HG03103 (cell line): ENCODE data around the gene SMYD5.

Experiments
- ATAC-seq: cut with Tn5 transposase; IDR thresholded peaks from one replicate; pipeline ENCODE4 v1.9.1; 2021; ENCODE audit warnings: low read depth; ENCODE audit not compliant: unreplicated experiment

The SMYD5 gene

DNA sequence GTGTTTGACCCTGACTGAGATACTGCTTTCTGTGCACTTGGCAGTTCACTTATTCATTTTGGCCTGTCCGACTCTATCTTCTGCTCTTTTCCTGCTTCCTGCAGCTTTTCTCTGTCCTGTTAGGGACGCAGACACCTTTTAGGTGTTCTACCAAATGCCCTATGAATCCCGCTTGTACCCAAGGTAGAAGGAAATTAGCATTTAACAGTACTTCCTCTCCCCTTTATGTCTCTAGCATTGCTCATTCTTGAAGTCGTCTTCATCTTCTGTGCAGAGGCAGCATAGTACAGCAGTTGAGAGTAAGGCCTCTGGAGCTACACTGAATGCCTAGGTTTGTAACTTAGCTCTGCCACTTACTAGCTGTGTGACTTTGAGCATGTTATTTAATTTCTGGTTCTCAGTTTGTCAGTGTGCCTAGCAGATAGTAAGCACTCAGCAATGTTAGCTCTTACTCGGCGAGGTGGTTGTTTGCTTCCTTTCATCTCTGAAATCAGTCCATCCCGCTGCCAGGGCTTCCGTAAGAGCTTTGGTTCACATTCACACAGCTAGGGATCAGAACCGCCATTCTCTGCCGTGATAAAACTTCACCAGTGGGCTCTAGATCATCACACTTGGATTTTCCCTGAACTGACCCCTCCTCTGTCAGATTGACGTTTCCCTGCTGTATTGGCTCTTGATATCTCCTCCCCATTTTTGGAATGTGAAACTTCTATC lies 21.4 kb downstream of the SMYD5 start:
- ATAC-seq: no peak

DNA sequence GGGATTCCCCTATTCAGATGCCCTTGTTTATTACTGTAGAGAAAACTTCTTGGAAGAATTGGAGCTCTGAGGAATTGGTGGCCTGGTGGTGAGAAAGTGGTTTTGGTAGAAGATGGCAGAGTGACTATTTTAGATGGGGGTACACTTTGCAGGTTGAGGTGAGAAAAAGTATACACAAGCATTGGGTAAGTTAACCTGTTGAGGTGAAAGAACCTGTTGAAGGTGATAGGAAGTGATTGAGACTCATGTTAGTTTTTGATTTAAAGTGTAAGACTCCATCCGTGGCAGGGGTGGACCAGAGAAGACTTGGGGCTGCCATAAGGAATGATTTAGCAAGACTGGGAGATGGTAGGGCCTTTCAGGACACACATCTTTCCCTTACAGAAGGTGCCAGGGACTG lies 23.1 kb downstream of the SMYD5 start:
- ATAC-seq: no peak

DNA sequence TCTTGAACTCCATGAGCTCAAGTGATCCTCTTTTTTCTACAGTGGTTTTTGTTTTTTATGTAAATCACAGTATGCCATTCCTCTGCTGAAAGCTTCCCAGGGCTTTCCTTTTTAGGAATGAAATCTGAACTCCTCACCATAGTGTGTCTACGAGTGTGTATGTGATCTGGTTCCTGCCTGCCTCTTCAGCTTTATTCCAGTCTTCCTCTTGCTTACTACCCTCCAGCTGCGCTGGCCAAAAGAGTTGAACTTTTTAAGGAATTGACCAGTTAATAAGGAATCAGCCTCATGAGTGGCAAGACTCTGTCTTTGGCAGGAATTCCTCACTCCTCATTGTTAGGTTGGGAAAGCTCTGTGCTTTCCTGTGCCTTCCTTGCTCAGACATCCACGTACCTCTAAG lies 24.1 kb downstream of the SMYD5 start:
- no peak for ATAC-seq

DNA sequence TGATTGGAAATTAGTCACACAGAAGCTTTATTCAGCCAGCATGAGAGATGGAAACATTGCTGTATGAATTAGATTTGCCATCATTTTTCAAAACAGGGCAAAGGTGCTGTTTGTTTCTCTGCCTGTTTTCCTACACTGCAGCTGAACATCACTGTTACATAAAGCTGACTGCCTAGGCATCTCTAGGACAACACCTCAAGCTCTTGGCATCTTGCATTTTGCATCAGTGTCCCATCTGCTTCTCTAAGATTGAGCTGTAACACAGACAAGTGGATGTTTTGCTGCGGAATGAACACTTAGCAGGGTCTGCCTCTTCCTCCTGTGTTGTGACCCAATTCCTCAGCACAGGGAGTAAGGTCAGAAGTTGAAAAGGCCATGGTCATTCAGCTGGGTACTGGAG lies 24.9 kb downstream of the SMYD5 start:
- ATAC-seq: no peak

DNA sequence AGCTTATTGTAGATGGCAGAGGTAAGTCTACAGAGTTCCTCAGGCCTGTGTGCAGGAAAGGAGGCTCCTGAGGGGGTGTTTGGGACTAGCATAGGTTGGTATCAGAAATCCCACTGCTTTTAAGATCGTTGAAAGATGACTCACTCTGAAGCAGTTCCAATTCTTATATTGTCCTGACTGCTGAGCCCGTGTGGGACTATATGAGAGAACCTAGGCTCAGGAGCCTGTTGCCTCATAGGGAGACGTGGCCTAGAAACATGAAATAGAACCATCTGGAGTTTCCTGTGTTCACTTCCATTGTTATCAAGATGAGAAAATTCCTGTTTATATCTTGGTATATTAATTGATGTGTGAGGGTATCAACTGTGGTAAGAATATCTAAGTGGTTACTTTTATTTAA lies 25.7 kb downstream of the SMYD5 start:
- no peak for ATAC-seq

DNA sequence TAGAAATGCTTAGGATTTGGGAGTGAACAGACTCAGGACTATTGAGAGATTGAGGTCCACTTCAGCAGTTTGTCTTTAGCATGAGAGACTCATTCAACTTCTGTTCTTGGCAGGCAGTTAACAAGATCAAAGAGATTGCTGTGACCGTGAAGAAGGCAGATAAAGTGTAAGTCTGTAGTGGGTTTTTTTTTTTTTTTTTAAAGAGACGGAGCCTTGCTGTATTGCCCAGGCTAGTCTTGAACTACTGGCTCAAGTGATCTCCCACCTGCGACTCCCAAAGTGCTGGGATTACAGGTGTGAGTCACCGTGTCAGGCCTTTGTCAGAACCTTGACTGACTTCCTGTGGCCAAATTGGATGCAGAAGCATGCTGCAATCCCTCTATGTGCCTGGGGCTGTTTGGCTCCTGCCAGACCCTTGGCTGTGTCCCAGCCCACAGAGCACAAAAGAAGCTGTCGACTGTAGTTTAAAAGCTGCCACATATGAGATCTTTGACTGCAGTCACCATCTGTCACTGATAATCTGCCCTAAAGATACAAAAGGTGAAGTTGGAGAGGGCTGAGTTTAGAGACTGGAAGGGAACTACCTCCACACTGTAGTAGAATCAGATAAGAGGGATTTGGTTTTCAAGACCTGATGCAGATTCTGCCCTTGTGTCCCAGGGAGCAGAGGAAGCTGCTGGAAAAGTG lies 30.0 kb downstream of the SMYD5 start:
- ATAC-seq: no peak

DNA sequence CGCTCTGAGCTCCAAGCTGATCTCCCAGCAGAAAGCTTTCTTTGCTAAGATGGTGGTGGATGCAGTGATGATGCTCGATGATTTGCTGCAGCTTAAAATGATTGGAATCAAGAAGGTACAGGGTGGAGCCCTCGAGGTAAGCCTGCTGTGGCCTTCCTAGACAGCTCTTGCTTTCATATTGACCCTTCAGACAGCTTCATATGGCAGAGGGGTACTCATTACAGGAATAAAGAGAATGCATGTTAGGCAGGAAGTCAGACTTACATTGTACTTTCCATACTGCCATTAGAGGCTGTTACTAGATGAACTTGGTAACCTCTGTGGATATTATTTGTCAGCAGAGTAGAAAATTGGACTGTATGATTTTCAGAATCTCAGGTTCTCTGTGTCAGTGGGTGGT lies 30.5 kb downstream of the SMYD5 start:
- ATAC-seq: no peak

DNA sequence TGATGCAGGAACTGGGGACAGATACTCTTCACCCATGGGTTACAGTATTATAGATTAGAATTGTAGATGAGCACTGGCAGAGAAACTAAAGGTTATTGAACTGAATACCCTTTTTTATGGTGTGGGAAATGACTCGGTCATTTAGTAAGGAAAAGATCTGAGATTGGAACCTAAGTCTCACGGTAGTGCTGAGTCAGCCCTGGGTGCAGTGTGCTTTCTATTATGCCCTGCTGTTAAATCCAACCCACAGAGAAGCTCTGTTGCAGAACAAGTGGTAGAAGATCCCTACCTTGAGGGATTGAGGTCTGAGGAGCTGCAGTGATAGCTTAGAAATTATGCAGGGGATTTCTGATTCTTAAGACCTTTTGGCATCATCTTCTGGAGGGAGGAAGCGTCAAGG lies 32.8 kb downstream of the SMYD5 start:
- no peak for ATAC-seq

DNA sequence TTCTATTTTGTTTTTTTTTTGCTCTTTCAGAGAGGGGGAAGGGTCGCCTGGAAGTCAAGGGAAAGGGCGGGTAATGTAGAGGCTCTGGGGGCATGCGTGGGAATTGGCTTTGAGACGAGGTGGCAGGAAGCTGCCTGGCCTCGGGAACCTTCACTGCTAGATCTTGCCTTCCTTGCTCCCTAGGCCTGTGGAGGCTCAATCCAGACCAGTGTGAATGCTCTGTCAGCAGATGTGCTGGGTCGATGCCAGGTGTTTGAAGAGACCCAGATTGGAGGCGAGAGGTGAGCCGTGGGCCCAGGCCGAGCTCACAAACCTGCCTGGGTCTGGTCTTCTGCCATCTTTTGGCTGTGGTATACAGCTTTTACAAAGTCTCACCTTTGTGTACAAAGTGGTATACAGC lies 35.6 kb downstream of the SMYD5 start:
- no peak for ATAC-seq

DNA sequence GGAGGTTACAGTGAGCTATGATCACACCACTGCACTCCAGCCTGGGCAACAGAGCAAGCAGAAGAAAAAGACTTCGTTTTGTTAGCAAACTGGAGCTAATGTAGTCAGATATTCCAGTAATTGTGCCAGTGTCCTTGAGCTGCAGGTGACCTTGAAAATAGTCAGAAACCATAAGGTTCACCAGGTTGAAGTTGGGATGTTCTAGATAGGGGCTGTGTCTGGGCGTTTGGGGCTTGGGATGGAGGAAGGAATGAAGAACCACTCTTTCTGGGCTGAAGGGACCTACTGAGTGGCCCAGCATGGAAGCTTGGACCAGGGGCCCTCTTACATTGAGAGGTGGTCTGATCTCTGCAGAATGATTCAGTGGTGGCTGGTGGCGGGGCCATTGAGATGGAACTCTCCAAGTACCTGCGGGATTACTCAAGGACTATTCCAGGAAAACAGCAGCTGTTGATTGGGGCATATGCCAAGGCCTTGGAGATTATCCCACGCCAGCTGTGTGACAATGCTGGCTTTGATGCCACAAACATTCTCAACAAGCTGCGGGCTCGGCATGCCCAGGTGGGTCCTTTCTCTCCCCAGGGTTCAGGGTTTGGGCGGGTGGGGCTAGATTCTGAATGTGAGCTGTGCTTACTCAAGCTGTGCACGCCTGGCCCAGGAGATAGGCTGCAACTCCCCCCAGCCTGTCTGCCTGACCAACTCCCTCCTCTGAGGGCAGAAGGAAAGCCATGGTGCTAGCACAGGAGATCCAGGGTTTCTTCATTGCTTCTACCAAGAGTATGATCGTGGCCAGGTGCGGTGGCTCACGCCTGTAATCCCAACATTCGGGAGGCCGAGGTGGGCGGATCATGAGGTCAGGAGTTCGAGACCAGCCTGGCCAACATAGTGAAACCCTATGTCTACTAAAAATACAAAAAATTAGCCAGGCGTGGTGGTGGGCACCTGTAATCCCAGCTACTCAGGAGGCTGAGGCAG lies 37.1 kb downstream of the SMYD5 start:
- ATAC-seq: no peak

DNA sequence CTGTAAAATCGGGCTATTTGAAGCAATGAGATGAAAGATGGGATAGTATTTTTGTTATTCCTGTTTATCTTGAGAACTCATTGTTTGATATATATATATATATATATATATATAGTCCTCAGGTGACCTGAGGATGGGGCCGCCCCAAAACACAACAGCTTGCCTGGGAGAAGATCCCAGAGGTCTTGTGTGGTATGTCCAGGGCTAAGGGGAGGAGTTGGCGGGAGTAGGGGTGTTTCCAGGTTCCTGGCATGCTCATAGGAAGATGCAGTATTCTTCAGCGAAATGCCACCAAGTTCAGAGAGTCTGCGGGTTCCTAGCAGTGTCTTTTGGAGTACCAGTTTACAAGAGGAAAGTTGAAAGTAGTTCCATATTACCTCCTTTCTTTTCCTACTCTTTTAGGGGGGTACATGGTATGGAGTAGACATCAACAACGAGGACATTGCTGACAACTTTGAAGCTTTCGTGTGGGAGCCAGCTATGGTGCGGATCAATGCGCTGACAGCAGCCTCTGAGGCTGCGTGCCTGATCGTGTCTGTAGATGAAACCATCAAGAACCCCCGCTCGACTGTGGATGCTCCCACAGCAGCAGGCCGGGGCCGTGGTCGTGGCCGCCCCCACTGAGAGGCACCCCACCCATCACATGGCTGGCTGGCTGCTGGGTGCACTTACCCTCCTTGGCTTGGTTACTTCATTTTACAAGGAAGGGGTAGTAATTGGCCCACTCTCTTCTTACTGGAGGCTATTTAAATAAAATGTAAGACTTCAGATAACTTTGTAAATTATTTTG lies 38.4 kb downstream of the SMYD5 start:
- no peak for ATAC-seq

DNA sequence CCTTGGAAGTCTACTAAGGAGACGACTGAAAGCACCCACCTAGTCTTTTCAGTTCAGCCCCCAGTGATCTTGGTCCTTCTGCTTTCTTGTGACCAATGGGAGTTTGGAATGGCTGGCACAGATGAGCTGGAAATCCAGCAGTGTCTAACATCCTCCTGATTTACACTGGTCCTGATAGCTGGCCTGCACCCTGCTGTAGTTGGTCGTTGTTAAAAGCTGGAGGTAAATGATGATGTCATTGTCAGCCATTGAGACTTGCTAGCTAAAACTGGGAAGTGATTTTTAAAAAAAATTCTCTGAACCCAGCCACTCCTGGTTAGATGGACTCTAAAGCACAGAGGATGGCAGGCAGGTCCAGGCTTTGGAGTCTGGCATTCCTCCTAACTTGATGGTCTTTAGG lies 39.4 kb downstream of the SMYD5 start:
- ATAC-seq: no peak

DNA sequence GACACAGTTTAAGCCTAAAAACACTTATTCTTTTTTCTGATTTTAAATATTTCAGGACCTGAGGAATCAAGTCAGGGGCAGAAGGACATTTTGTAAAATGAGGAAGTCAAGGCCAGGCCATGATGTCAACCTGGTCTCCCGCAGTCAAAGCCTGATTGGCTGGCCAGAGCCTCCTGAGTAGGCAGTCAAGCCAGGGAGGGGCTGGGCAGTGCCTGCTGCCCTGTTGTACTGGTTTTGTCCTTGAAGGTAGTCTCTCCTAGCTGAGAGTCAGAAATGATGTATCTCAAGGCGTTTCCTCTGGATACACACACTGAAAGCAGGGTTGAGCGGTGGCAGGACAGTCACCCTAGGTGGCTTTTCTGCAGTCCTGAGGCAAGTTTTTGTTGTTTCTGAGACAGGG lies 39.9 kb downstream of the SMYD5 start:
- no peak for ATAC-seq

DNA sequence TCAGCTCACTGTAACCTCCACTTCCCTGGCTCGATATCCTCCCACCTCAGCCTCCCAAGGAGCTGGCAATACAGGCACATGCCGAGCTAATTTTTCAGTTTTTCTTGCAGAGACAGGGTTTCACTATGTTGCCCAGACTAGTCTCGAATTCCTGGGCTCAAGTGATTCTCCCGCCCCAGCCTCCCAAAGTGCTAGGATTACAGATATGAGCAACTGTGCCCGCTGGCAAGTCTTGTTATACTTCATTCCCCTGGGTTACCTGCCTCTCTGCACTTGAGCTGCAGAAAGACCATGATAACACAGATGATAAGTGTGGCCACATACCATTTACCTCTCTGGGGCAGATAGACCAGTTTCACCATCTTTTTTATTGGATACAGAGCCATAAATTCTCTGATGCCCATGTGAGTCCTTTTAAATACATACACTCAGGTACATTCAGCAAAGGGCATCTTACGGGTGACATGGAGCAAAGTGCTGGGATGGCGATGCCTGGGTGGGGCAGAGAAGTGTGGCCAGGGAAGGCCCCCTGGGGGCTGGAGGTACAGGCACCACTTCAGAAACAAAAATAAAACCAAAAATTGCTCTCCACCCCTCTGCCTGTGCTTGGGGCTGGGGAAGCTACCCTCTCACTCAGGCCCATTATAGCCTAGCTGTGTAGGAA lies 40.4 kb downstream of the SMYD5 start:
- ATAC-seq: no peak

DNA sequence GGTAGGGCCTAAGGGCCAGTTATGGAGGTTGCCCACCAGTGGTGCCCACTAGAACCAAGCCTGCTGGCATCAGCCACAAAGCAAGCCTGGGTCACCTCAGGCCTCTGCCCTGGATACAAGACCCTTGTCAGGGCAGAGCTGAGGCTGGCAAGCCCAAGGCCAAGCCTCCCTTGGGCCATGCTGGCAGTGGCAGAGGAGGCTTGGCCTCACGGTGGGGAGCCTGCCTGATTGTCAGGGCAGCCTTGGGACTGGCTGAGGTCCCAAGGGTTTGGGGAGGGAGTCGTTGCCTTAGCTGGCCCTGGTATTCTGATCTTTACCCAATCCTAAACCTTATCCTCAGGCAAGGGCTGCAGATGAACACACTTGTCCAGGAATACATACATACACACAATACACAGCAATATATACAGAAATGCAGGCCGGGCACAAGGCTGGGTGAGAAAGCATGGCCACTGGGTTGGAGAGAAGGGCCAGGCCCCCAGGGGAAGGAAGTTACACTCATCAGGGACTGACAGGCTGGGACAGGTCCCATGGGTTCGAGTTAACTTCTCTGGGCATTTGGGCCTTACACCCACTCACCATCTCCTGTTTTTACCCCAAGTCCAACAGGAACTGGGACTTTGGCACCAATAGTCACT lies 41.1 kb downstream of the SMYD5 start:
- ATAC-seq: no peak

DNA sequence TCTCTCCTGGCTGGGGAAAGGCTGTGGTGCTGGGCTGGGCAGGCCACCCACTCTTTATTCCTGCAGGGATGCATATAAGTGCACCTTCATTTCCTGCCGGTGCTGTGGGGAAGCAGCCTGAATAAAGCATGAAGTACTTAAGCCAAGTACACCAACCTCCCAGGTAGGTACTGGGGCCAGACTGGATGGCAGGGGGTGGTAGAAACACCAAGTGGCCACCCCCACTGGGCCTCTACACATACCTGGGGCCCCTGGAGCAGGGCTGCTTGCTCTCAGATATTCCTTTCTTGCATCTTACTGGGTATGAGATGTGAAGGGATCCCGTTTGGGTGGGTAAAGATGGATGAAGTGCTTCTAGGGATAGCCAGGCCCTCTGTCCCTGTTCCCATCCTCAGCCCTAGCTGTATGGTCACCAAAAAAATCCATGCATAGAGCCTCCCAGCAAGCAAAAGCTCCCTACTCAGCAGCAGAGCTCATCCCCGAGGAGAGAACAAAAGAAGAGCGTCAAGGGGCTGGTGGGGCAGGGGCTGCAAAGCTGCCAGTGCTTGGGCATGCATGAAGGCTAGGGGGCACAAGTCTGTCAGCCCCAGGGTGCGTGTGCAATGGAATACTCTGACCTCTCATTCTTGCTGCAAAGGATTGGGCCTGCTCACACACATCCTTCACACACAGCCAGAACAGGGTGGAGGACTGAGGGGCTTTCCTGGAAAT lies 42.0 kb downstream of the SMYD5 start:
- ATAC-seq: no peak

DNA sequence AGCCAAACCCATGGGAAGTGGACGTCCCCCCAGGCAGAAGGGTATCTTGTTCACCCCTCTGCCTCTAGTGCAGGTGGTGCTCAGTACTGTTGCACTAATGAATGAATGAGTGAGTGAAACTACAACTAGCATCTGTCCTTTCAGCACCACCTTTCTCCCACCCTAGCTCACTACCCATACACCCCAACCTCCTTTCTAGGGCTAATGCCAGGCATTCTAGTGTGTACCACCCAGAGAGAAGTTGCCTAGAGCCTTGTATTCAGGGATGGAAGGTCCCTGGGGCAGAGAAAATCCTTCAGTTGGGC lies 42.5 kb downstream of the SMYD5 start:
- ATAC-seq: no peak

DNA sequence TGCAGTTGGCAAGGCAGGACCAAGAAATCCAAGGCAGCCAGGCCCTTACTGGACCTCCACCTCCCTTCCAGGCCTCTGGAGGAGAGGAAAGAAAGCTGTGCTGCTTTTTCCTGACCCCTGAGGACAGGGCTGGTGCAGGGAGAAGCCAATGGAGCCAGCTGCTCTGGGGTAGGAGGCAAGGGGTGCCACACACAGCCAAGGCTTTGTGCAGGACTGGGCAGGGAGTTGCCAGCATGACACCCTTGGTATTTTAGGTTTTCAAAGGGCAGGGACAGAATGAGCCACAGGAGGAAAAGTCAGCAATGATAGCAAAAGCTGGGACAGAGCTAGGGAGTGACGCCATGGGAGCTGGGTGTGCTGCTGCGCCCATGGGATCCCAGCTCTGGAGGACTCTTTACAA lies 43.0 kb downstream of the SMYD5 start:
- ATAC-seq: no peak

DNA sequence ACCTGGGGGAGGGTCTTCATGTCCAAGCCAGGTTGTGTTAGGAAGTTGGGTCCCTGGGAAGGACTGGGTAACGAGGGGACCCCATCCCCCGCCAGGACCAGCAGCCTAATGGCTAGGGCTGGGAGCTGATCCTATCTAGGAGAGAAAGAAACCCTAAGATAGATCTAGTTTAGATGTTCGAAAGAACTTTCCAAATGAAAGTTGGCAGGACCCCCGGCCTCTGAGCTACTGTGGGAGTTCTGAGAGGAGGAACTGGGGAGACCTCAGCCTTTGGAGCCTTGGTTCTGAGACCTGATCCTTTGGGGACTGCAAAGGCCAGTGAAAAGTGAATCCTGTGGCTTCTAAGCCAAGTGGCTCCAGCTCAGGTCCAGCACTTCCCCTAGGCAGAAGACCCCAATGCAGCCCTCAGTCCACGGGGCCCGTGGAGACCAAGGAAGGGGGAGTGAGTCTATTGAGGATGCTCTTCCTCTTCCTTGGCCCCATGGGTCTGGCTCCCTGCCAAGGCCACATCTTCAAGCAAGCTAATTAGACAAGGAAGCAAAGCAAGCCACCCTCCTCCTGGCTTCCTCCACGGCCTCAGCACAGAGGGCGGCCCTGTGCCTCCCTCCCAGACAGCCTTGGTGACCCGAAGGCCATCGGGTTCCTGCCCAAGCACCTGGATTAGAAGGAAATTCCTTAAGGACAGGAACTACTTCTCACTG lies 43.5 kb downstream of the SMYD5 start:
- no peak for ATAC-seq
